Activated CD4-positive, CD25-positive, alpha-beta regulatory T cell treated with anti-CD3 and anti-CD28 coated beads, Interleukin-2, amount 50 U/mL, for 24 hours (primary cell): ENCODE measurements around the gene AOAH.
"Not testable (repeated sequence)": the region's sequence is repeated elsewhere in the genome, so short reads cannot be mapped to it uniquely, and the experiment has no call there.

Experiments
- ATAC-seq, 2 donors: fragments of 150-1000 bp; cut with Tn5 transposase; one replicate each; pipeline ENCODE4 v1.10.0; 2021; ENCODE audit warnings: mild to moderate bottlenecking in 1 of 2, moderate library complexity in 1 of 2

Gene AOAH

DNA sequence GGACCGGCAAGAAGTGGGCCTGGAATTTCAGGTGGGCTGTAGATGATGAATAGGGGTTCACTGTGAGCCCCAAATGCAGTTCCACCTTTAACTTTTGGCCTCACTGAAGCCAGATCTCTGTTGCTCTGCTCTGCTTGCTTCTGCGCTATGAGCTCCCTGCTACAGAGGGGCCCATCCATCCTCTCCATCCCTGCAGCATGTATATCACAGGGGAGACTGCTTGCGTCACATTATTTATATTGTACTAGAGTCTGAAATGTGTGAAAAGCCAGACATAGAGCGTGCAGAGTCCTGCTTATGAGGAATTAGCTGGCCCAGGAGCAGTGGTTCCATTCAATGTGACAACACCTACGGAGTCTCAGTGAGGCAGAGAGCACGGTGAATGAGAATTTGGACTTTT lies 69.9 kb downstream of the AOAH start:
- ATAC-seq: no peak

DNA sequence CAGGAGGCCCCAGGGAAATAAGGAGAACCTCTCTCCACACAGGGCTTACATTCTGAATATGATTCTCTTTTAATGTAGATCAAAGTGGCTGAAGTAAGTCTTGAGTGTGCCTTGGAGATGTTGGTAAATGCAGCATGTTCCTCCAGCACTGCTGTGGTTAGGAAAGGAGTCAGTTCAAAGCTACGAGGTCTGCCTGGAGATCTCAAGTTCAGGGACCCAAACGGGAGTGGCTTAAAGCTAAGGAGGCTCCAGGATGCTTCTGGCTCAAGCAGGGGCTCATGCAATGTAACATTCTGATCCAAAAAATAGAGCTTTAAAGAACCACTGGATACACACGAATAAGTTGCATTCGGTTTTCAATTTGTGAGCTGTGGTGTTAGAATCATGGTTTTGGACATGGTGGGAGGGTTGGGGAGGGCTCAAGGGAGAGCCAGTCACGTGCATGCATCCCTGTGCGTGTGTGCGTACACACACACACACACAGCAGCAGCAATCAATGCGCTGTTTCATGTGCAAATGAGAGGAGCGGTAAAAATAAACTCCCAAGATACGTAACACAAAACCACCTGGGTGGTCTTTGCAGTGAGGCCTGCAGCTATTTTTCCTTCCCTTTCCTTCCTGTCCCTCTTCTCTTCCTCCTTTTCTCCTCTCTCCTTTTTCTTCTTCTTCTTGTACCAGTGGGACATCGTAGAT lies 70.5 kb downstream of the AOAH start:
- ATAC-seq: no peak

- no peak for ATAC-seq
These were observed 71.2 kb downstream of the AOAH start for GRCh38 chr7:36653008-36653662.

- no peak for ATAC-seq
These were observed 71.9 kb downstream of the AOAH start for GRCh38 chr7:36652431-36652830.

GRCh38 chr7:36651404-36651803 lies 72.9 kb downstream of the AOAH start:
- ATAC-seq: no peak

DNA sequence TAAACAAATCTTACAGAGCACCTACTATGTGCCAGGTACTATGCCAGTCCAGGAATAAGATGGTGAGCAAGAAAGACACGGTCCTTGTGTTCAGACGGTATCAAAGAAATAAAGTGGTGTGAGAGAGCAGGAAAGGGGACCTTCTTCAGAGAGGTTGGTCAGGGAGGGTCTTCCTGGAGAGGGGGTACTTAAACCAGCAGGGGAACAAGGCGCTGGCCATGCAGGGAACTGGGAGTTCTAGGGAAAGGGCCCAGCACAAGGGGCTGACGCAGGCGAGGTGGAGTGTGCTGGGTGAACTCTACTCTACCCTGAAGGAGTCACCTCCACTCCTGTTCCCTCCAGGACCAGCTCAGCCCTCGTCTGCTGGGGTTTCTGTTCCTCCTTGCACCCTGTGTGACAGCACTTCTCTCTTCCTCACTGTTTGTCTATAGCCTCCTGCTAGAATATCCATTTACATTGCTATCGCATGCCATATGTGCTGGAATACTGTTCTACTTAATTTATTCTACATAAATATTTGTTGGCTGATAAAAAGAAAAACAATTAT lies 73.5 kb downstream of the AOAH start:
- ATAC-seq: no peak

DNA sequence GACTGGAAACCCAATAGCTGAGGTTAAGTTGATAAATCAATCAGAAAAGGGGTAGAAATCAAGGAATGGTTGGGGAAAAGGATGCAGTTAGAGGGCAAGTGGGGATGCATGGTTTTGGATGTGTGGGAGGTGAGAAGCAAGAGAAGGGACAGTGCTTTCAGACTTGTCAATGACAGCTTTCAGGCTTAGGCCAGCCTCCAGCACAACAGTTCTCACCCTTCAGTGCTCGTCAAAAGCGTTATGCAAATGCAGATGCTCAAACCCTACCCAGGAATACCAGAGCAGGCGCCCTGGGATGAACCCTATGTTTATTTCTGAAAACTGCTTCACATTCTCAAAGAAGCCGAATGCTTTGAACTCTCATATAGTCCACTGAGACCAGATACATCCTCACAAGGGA lies 74.0 kb downstream of the AOAH start:
- no peak for ATAC-seq

DNA sequence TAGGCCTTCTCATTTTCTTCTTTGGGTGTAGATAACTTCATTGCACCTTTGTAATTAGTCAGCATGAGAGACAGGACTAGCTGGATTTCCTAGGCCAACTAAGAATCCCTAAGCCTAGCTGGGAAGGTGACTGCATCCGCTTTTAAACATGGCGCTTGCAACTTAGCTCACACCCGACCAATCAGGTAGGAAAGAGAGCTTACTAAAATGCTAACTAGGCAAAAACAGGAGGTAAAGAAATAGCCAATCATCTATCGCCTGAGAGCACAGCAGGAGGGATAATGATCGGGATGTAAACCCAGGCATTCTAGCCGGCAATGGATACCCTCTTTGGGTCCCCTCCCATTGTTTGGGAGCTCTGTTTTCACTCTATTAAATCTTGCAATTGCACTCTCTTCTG lies 75.0 kb downstream of the AOAH start:
- not testable (repeated sequence) for ATAC-seq

- ATAC-seq: no peak
These were observed 75.9 kb downstream of the AOAH start for GRCh38 chr7:36648441-36648840.

DNA sequence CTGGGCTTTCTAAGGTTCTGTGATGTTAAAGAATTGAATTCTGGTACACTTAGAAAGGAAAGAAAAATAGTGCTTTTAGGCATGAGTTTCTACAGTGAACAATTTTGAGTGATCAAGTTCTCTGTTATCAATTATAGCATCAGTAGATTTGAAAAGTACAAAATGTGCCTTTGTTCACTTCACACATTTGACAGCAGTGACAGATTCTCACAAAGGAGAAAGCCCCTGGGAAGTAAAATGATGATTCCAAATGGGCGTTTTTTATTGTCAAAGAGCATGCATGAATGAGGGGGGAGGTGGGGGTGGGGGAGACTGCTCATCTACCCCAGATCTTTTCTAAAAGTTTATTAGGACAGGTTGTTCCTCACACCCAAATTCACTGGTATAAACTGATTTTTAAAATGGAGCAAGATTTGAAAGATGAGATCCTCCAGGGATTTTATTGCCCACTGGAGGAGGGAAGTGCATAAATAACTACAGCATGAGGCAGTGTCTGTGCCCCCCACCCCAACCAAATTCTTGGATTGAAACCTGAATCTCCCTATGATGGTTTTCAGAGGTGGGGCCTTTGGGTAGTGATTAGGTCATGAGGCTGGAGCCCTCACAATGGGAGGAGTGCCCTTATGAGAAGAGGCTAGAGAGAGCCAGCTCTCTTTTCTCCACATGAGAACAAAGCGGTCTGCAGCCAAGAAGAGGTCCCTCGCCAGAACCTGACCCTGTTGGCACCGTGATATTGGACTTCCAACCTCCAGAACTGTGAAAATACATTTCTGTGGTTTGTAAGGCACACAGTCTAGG lies 79.5 kb downstream of the AOAH start:
- ATAC-seq: no peak

- ATAC-seq: no peak
These were observed 81.9 kb downstream of the AOAH start for GRCh38 chr7:36642414-36642813.

GRCh38 chr7:36642010-36642409 lies 82.3 kb downstream of the AOAH start:
- no peak for ATAC-seq

GRCh38 chr7:36640682-36641081 lies 83.6 kb downstream of the AOAH start:
- no peak for ATAC-seq

- peak in 1 of 2 donors; percentile 63 for ATAC-seq
These were observed 84.5 kb downstream of the AOAH start for GRCh38 chr7:36639826-36640225.

DNA sequence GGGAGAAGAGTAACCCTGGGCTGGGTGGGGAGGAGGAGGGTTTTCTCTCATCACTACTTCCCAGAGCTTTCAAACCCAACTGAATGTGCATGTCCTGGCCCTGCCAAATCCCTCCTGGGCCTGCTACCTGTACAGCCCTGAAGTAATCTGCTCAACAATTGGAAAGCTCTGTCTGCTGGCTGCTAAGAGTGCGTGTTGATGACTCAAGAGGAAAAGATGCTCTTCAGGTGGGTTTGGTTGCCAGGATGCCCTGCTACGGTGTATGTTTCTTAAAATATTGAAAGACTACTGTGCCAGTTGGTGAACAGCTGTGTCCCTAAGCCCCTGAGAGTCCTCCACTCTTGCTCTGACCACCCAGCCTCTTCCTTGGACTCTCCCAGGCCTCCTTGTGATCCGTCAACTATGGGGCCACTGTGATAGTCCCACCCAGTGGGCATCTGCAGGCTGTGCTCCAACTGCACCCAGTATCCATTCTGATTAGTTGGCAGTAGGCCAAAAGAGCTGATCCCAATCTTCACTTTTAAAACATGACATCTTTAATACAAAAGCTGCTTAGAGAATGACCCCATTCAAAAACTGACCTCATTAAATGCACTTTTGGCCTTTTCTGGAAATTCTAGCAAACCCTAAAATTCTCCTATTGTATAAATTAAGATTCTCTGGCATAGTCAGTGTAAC lies 85.6 kb downstream of the AOAH start:
- ATAC-seq: no peak

DNA sequence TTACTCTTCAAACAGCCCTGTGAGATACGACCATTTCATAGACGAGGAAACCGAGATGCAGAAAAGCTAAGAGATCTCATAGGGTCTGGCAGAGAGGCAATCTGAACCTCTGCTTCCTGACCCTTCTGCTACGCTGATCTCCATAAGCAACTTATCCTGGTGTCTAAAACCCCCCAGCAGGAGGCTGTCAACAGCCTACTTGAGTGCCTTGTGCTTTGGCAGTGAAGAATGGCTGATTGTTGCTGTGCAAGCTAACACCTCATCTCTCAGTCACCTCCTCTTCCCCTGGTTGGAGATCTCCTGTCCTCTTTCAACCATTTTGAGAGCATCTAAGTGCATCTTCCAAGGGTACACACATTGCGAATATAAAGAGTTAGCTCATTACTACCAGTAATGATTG lies 86.2 kb downstream of the AOAH start:
- no peak for ATAC-seq

- ATAC-seq: no peak
These were observed 86.9 kb downstream of the AOAH start for GRCh38 chr7:36637417-36637816.

GRCh38 chr7:36636126-36636525 lies 88.2 kb downstream of the AOAH start:
- no peak for ATAC-seq

DNA sequence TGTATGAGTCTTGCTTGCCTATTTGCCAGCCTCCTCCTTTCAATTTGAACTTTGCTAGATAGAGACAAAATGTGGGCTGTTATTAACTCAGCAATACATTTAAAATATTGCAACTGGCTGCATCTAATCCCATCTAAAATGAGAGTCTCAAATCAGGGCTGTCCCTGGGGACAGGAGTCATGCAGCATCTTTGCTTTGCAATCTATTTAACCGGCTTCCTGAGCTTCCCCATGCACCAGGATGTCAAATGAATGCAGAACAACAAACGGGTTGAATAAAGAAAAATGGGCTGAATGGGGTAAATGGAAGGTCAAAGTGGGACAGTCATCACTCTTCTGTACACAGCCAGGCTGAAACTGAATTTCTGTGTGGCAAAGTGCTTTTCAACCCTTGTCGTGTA lies 89.2 kb downstream of the AOAH start:
- ATAC-seq: no peak

DNA sequence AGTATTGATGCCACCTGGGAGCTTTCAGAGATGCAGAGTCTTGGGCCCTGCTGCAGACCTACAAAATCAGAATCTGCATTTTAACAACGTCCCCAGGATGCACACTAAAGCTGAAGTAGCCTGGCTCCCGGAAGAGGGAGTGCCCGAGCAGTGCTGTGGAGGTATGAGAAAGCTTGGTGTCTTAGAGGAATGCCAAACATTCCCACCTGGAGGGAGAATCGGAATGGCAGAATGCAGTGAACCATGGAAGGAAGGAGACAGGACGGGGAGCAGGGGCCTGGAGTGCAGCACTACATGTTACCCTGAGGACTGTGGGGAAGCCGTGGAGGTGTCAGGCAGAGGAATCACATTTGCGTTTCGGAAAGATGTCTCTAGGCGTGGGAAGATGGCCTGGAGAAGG lies 90.9 kb downstream of the AOAH start:
- no peak for ATAC-seq

GRCh38 chr7:36630112-36630650 lies 94.1 kb downstream of the AOAH start:
- no peak for ATAC-seq

- ATAC-seq: no peak
These were observed 94.9 kb downstream of the AOAH start for GRCh38 chr7:36629351-36629750.

DNA sequence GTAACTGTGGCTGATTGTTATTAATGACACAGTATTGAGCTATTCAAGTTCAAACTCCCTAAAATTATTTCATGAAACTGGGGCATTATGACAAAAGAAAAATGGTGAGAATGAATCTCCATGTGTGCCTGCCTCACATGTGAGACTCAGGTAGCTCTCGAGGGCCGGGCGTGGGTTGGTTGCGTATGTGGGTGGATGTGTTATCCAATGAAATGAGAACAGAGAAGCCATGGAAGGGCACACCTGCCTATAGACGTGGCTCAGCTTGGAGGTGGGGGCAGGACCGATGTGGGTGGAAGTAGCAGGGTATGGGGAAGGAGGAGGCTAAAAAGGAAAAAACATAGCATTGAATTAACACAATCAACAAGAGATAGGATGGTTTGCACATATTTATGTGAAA lies 96.5 kb downstream of the AOAH start:
- no peak for ATAC-seq
